ENCODE data around the gene ATP9B. TPM values are rescaled to one million over a fixed set of nuclear protein-coding genes. Genes with fewer than 3 reads are reported as not detected.
"Not testable (repeated sequence)": the region's sequence is repeated elsewhere in the genome, so short reads cannot be mapped to it uniquely, and the experiment has no call there.

The ATP9B gene
- total RNA-seq, 1 donor from 2014 or later = 16.2 TPM

GRCh38 chr18:79259218-79259617 is 190.0 kb downstream of the ATP9B start:
- Histone ChIP-seq H3K27me3 (ENCODE audit: control insufficient read depth, insufficient read depth, low read length) (no peaks in the 10 kb centered on the region), H3K4me3 (ENCODE audit: low read depth, low read length) (no peak overlapping the region), H3K36me3 (ENCODE audit: control insufficient read depth, insufficient read depth, low read length) (peaks cover 3% of the 10 kb centered on the region)
- TF ChIP-seq CTCF (IDR thresholded peaks at IDR 0.05; ENCODE audit: insufficient read depth, low read length, poor library complexity, severe bottlenecking) = no peak
- no peak for DNase-seq (ENCODE audit: low read depth)

GRCh38 chr18:79260023-79260422 is 190.8 kb downstream of the ATP9B start:
- no peak for DNase-seq (ENCODE audit: low read depth)
- no peak for TF ChIP-seq CTCF (IDR thresholded peaks at IDR 0.05; ENCODE audit: insufficient read depth, low read length, poor library complexity, severe bottlenecking)
- Histone ChIP-seq H3K27me3 (ENCODE audit: control insufficient read depth, insufficient read depth, low read length) (no peaks in the 10 kb centered on the region), H3K36me3 (ENCODE audit: control insufficient read depth, insufficient read depth, low read length) (peaks cover 1% of the 10 kb centered on the region), H3K4me3 (ENCODE audit: low read depth, low read length) (no peak overlapping the region)

DNA sequence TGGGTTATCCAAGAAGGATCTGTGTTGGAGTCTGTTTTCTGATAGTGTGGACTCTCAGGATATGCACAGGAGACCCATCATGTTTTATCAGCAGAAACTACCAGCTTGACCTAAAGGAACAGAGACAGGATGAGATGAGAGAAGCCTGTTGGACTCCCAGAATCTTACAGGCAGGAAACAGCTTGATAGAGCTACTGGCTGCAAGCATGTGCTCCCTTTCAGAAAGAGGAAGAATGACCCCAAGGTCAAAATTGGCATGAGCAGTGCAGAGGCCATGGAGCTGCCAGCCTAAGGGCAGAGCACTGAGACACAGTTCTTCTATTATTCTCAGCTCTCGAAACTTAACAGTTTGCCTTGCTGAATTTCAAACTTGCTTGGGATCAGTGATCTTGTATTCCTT is 191.3 kb downstream of the ATP9B start:
- TF ChIP-seq CTCF (IDR thresholded peaks at IDR 0.05; ENCODE audit: insufficient read depth, low read length, poor library complexity, severe bottlenecking) = no peak
- DNase-seq (ENCODE audit: low read depth) = no peak
- H3K36me3 ChIP-seq (ENCODE audit: control insufficient read depth, insufficient read depth, low read length) = peaks cover 1% of the 10 kb centered on the region
- no peaks in the 10 kb centered on the region for H3K27me3 ChIP-seq (ENCODE audit: control insufficient read depth, insufficient read depth, low read length)
- H3K4me3 ChIP-seq (ENCODE audit: low read depth, low read length) = no peak overlapping the region

- not testable (repeated sequence) for H3K4me3 ChIP-seq (ENCODE audit: low read depth, low read length); DNase-seq (ENCODE audit: low read depth); H3K36me3 ChIP-seq (ENCODE audit: control insufficient read depth, insufficient read depth, low read length); H3K27me3 ChIP-seq (ENCODE audit: control insufficient read depth, insufficient read depth, low read length)
These were observed 195.9 kb downstream of the ATP9B start for GRCh38 chr18:79265068-79265467.

DNA sequence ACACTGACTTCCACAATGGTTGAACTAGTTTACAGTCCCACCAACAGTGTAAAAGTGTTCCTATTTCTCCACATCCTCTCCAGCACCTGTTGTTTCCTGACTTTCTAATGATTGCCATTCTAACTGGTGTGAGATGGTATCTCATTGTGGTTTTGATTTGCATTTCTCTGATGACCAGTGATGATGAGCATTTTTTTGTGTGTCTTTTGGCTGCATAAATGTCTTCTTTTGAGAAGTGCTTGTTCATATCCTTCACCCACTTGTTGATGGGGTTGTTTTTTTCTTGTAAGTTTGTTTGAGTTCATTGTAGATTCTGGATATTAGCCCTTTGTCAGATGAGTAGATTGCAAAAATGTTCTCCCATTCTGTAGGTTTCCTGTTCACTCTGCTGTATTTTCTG is 202.6 kb downstream of the ATP9B start:
- H3K27me3 ChIP-seq (ENCODE audit: control insufficient read depth, insufficient read depth, low read length); H3K36me3 ChIP-seq (ENCODE audit: control insufficient read depth, insufficient read depth, low read length); H3K4me3 ChIP-seq (ENCODE audit: low read depth, low read length); DNase-seq (ENCODE audit: low read depth): not testable (repeated sequence)

DNA sequence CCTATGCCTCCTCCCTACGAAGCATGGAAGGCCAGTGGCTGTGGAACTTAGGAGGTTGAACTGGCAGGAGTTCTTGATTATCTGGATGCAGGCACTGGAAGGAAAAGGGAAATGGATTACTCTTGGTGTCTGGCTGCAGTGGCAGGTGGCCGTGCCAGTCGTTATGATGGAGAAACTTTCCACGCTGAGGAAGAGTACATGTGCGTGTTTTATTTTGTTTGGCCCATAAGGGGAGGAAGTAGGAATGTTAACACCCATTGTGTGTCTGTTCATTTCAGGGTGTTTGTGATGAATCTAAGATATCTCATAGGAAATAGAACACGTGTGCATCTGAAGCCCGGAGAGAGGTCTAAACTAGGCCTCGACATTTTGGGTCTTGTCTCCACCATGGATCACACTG is 203.7 kb downstream of the ATP9B start:
- Histone ChIP-seq H3K36me3 (ENCODE audit: control insufficient read depth, insufficient read depth, low read length) (no peaks in the 10 kb centered on the region), H3K4me3 (ENCODE audit: low read depth, low read length) (no peak overlapping the region), H3K27me3 (ENCODE audit: control insufficient read depth, insufficient read depth, low read length) (no peaks in the 10 kb centered on the region)
- no peak for TF ChIP-seq CTCF (IDR thresholded peaks at IDR 0.05; ENCODE audit: insufficient read depth, low read length, poor library complexity, severe bottlenecking)
- DNase-seq (ENCODE audit: low read depth) = no peak

DNA sequence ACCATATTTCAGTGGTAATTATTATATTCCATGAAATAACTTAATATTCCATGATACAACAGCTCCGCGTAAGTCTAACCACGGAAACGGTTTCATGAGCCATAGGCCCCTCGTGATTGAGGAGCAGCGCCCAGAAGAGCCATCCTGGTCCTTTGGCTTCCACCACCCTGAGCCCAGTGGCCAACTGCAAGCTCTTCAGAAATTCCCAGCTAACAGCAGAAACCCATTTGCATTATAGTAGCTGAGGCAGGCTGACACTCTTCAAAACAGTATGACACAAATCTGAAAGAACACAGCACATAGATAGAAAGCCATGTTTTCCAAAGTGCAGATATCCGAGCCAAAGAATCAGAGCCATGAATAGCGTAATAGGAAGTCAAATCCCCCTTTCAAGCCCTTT is 205.6 kb downstream of the ATP9B start:
- TF ChIP-seq CTCF (IDR thresholded peaks at IDR 0.05; ENCODE audit: insufficient read depth, low read length, poor library complexity, severe bottlenecking) = no peak
- H3K27me3 ChIP-seq (ENCODE audit: control insufficient read depth, insufficient read depth, low read length) = no peaks in the 10 kb centered on the region
- no peaks in the 10 kb centered on the region for H3K36me3 ChIP-seq (ENCODE audit: control insufficient read depth, insufficient read depth, low read length)
- no peak overlapping the region for H3K4me3 ChIP-seq (ENCODE audit: low read depth, low read length)
- DNase-seq (ENCODE audit: low read depth) = no peak
